HCT116 (cell line): Measurements from ENCODE around the gene PLB1. TPM values are rescaled to one million over a fixed set of nuclear protein-coding genes. Genes with fewer than 3 reads are reported as not detected.

Experiments
- ATAC-seq: fragments of 200-7000 bp; cut with Tn5 transposase; 2 replicates; pipeline ENCODE4 v1.9.1; 2020; ENCODE audit warnings: mild to moderate bottlenecking, moderate library complexity
- BruUV-seq: library from RNA; stranded (reverse); fragments of 400-500 nt; replicated peaks from 2 replicates; lab custom pipeline; 2021; lab: Mats Ljungman, UMichigan
- CTCF ChIA-PET: fragments of 300-600 bp; sonication (Branson Sonifier 250); formaldehyde crosslinking; loops from one replicate; lab custom pipeline; 2021; ENCODE audit warnings: antibody characterized with exemption; lab: Charles Lee
- POLR2A ChIA-PET: fragments of 300-600, 350-600 bp; sonication (Branson Sonifier 250); formaldehyde crosslinking; loops from one replicate; lab custom pipeline; 2021; ENCODE audit warnings: antibody characterized with exemption; lab: Charles Lee
- RAD21 ChIA-PET, 2 experiments: fragments of 300-600 bp; sonication (Branson Sonifier 250); formaldehyde crosslinking; loops; one replicate each; lab custom pipeline; 2023; ENCODE audit warnings: low total read pairs in 2 of 2; ENCODE audit not compliant: uncharacterized antibody in 2 of 2, unreplicated experiment in 2 of 2, low non-redundant PET in 1 of 2; lab: Charles Lee
- DNase-seq: peaks from one replicate; pipeline ENCODE4 v3.0.0-alpha.2; 2010; ENCODE audit warnings: low read depth, low spot score
- H2AFZ ChIP-seq: fragments of 200-600 bp; shearing (Covaris generic), sonication (generic); 2 replicates; pipeline ENCODE4 v1.6.1; 2017; ENCODE audit warnings: low read depth, mixed run types, mixed read lengths, antibody characterized with exemption, low read length; ENCODE audit not compliant: poor library complexity, severe bottlenecking
- H3K27ac ChIP-seq: 2 replicates; pipeline ENCODE4 v1.5.1; 2012; ENCODE audit warnings: low read depth, low read length
- H3K27me3 ChIP-seq: fragments of 200-600 bp; sonication (generic); 2 replicates; pipeline ENCODE4 v1.6.1; 2016; ENCODE audit warnings: mixed run types, low read length, mixed read lengths; ENCODE audit not compliant: insufficient read depth
- H3K36me3 ChIP-seq, 2 experiments: fragments of 200-500 bp in 1 of 2; fragments of 200-600 bp in 1 of 2; sonication (Bioruptor generic) in 1 of 2; sonication (generic) in 1 of 2; 2 replicates each; pipeline versions ENCODE4 v1.5.1 to v1.6.1; 2014 to 2016; ENCODE audit warnings: low read length in 2 of 2, inconsistent platforms in 1 of 2, mixed read lengths in 1 of 2, mixed run types in 1 of 2; ENCODE audit not compliant: insufficient read depth in 2 of 2, control insufficient read depth in 1 of 2
- H3K4me1 ChIP-seq, 2 experiments: fragments of 200-600 bp in 1 of 2; sonication (generic) in 1 of 2; 2 replicates each; pipeline versions ENCODE4 v1.5.1 to v1.6.1; 2012 to 2017; ENCODE audit warnings: low read length in 2 of 2, inconsistent platforms in 1 of 2, mild to moderate bottlenecking in 1 of 2, mixed read lengths in 1 of 2, mixed run types in 1 of 2, moderate library complexity in 1 of 2; ENCODE audit not compliant: insufficient read depth in 2 of 2, control insufficient read depth in 1 of 2
- H3K4me2 ChIP-seq: fragments of 200-600 bp; sonication (generic); 2 replicates; pipeline ENCODE4 v1.6.1; 2017; ENCODE audit warnings: mixed run types, low read length, mixed read lengths
- H3K4me3 ChIP-seq, 2 experiments: fragments of 200-600 bp in 1 of 2; sonication (generic) in 1 of 2; replicated peaks in 1 of 2; 2 replicates each; pipeline ENCODE4 v1.5.1; 2011 to 2016; ENCODE audit warnings: low read length in 2 of 2, control low read depth in 1 of 2, low read depth in 1 of 2, mild to moderate bottlenecking in 1 of 2, mixed read lengths in 1 of 2, mixed run types in 1 of 2
- H3K79me2 ChIP-seq: fragments of 200-600 bp; sonication (generic); 2 replicates; pipeline ENCODE4 v1.6.1; 2017; ENCODE audit warnings: mild to moderate bottlenecking, mixed run types, low read length, moderate library complexity, mixed read lengths; ENCODE audit not compliant: insufficient read depth
- H3K9ac ChIP-seq: fragments of 200-600 bp; sonication (generic); 2 replicates; pipeline ENCODE4 v1.6.1; 2016; ENCODE audit warnings: low read length, mixed read lengths
- H3K9me2 ChIP-seq: fragments of 200-600 bp; sonication (generic), shearing (Covaris generic); 2 replicates; pipeline ENCODE4 v1.6.1; 2017; ENCODE audit warnings: mixed run types, mild to moderate bottlenecking, moderate library complexity; ENCODE audit not compliant: insufficient read depth
- H3K9me3 ChIP-seq, 2 experiments: fragments of 200-500 bp in 1 of 2; fragments of 200-600 bp in 1 of 2; sonication (Bioruptor generic) in 1 of 2; sonication (generic) in 1 of 2; 2 replicates each; pipeline ENCODE4 v1.6.1; 2014 to 2017; ENCODE audit warnings: low read length in 2 of 2, mixed read lengths in 2 of 2, inconsistent platforms in 1 of 2, low read depth in 1 of 2, mild to moderate bottlenecking in 1 of 2, mixed run types in 1 of 2, moderate library complexity in 1 of 2; ENCODE audit not compliant: control insufficient read depth in 1 of 2, insufficient read depth in 1 of 2
- H4K20me1 ChIP-seq: fragments of 200-600 bp; sonication (generic), shearing (Covaris generic); 2 replicates; pipeline ENCODE4 v1.6.1; 2017; ENCODE audit warnings: mixed run types, mild to moderate bottlenecking, moderate library complexity; ENCODE audit not compliant: insufficient read depth
- CBX3 ChIP-seq: IDR thresholded peaks from 2 replicates; pipeline ENCODE4 v1.6.1; 2012; ENCODE audit warnings: low read depth
- CEBPB ChIP-seq: IDR thresholded peaks from 2 replicates; pipeline ENCODE4 v1.6.1; 2012; ENCODE audit warnings: low read depth
- ELF1 ChIP-seq: IDR thresholded peaks from 2 replicates; pipeline ENCODE4 v1.6.1; 2012; ENCODE audit warnings: low read depth, borderline replicate concordance
- EZH2 ChIP-seq: fragments of 200-600 bp; sonication (generic); IDR thresholded peaks from 2 replicates; pipeline ENCODE4 v1.6.1; 2017; ENCODE audit warnings: antibody characterized with exemption, mixed run types
- EZH2phosphoT487 ChIP-seq: fragments of 200-600 bp; IDR thresholded peaks from 2 replicates; pipeline ENCODE4 v1.6.1; 2018; ENCODE audit warnings: antibody characterized with exemption, borderline replicate concordance
- FOSL1 ChIP-seq: IDR thresholded peaks from 2 replicates; pipeline ENCODE4 v1.6.1; 2012; ENCODE audit warnings: low read depth
- POLR2AphosphoS5 ChIP-seq: IDR thresholded peaks from 2 replicates; pipeline ENCODE4 v1.6.1; 2011; ENCODE audit warnings: mild to moderate bottlenecking, low read depth, low read length, moderate library complexity
- SIN3A ChIP-seq: IDR thresholded peaks from 2 replicates; pipeline ENCODE4 v1.6.1; 2012; ENCODE audit warnings: low read depth
- SP1 ChIP-seq: IDR thresholded peaks from 2 replicates; pipeline ENCODE4 v1.6.1; 2012; ENCODE audit warnings: low read depth
- intact Hi-C: fragments of 100-400 bp; cut with micrococcal nuclease; formaldehyde crosslinking; loops from 2 replicates; pipeline ENCODE4 v1.10.0; 2022
- total RNA-seq: library from RNA; stranded (reverse); gene quantifications from one replicate; pipeline ENCODE4 v1.2.1, GENCODE V29; 2021; ENCODE audit not compliant: unreplicated experiment
- TF ChIP-seq, protein P1 (sequence below), 3 experiments: fragments of 200-600 bp in 1 of 3; sonication (generic) in 1 of 3; IDR thresholded peaks in 2 of 3; conservative IDR thresholded peaks in 1 of 3; 2 replicates each; pipeline ENCODE4 v1.5.1; 2012 to 2017; ENCODE audit warnings: low read depth in 2 of 3, low read length in 2 of 3, antibody characterized with exemption in 1 of 3, borderline replicate concordance in 1 of 3, control low read depth in 1 of 3, mild to moderate bottlenecking in 1 of 3, mixed read lengths in 1 of 3, mixed run types in 1 of 3, moderate library complexity in 1 of 3; ENCODE audit not compliant: insufficient read depth in 1 of 3
- TF ChIP-seq, protein P2 (sequence below): IDR thresholded peaks from 2 replicates; pipeline ENCODE4 v1.6.1; 2012; ENCODE audit warnings: low read depth

Gene PLB1
- total RNA-seq, 1 experiment from 2014 or later = 0.49 TPM

DNA sequence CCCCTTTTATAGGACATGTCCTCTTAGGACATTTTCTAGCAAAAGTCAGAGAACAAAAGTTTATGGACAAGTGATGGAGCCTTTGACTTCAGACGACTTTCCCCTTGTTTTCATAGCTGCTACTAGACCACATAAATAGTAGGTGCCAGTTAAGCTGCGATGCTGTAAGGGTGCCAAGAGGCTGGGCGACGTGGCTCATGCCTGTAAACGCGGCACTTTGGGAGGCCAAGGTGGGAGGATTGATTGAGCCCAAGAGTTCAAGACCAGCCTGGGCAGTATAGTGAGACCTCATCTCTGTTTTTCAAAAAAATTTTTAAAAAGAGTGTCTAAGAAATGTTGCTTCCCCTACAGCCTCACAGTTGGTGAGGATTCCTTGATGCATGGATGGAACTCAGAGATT lies 2.2 kb upstream of the PLB1 start:
- no peak overlapping the region for H2AFZ ChIP-seq
- CTCF ChIA-PET = no interaction called here
- intact Hi-C loops = no loop called here
- H3K9me3 ChIP-seq = no peaks in the 10 kb centered on the region
- H3K27ac ChIP-seq = no peak overlapping the region
- BruUV-seq = no TSS peak
- no peak for TF ChIP-seq EZH2phosphoT487
- TF ChIP-seq SP1 = no peak
- no peak for TF ChIP-seq CBX3
- TF ChIP-seq CEBPB = no peak
- TF ChIP-seq, protein P1, sequence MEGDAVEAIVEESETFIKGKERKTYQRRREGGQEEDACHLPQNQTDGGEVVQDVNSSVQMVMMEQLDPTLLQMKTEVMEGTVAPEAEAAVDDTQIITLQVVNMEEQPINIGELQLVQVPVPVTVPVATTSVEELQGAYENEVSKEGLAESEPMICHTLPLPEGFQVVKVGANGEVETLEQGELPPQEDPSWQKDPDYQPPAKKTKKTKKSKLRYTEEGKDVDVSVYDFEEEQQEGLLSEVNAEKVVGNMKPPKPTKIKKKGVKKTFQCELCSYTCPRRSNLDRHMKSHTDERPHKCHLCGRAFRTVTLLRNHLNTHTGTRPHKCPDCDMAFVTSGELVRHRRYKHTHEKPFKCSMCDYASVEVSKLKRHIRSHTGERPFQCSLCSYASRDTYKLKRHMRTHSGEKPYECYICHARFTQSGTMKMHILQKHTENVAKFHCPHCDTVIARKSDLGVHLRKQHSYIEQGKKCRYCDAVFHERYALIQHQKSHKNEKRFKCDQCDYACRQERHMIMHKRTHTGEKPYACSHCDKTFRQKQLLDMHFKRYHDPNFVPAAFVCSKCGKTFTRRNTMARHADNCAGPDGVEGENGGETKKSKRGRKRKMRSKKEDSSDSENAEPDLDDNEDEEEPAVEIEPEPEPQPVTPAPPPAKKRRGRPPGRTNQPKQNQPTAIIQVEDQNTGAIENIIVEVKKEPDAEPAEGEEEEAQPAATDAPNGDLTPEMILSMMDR (IDR thresholded peaks at IDR 0.05 in 2 of 3, conservative IDR thresholded peaks at IDR 0.05 in 1 of 3; ENCODE audit: borderline replicate concordance in 1 of 3, insufficient read depth in 1 of 3, low read depth in 2 of 3, low read length in 2 of 3) = no peak
- TF ChIP-seq EZH2 = no peak
- TF ChIP-seq, protein P2, sequence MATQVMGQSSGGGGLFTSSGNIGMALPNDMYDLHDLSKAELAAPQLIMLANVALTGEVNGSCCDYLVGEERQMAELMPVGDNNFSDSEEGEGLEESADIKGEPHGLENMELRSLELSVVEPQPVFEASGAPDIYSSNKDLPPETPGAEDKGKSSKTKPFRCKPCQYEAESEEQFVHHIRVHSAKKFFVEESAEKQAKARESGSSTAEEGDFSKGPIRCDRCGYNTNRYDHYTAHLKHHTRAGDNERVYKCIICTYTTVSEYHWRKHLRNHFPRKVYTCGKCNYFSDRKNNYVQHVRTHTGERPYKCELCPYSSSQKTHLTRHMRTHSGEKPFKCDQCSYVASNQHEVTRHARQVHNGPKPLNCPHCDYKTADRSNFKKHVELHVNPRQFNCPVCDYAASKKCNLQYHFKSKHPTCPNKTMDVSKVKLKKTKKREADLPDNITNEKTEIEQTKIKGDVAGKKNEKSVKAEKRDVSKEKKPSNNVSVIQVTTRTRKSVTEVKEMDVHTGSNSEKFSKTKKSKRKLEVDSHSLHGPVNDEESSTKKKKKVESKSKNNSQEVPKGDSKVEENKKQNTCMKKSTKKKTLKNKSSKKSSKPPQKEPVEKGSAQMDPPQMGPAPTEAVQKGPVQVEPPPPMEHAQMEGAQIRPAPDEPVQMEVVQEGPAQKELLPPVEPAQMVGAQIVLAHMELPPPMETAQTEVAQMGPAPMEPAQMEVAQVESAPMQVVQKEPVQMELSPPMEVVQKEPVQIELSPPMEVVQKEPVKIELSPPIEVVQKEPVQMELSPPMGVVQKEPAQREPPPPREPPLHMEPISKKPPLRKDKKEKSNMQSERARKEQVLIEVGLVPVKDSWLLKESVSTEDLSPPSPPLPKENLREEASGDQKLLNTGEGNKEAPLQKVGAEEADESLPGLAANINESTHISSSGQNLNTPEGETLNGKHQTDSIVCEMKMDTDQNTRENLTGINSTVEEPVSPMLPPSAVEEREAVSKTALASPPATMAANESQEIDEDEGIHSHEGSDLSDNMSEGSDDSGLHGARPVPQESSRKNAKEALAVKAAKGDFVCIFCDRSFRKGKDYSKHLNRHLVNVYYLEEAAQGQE = no peak
- TF ChIP-seq ELF1 = no peak
- no peak for TF ChIP-seq FOSL1
- TF ChIP-seq SIN3A = no peak
- no peak for TF ChIP-seq POLR2AphosphoS5
- no peaks in the 10 kb centered on the region for H3K9me2 ChIP-seq
- H3K27me3 ChIP-seq = no peaks in the 10 kb centered on the region
- no peak overlapping the region for H3K4me2 ChIP-seq
- H3K79me2 ChIP-seq = no peaks in the 10 kb centered on the region
- H3K9ac ChIP-seq = no peak overlapping the region
- RAD21 ChIA-PET = no interaction called here
- no peaks in the 10 kb centered on the region for H4K20me1 ChIP-seq
- no peak for DNase-seq
- H3K4me3 ChIP-seq = no peak overlapping the region
- no peaks in the 10 kb centered on the region for H3K36me3 ChIP-seq
- POLR2A ChIA-PET = no interaction called here
- ATAC-seq = no peak
- no peaks in the 10 kb centered on the region for H3K4me1 ChIP-seq
